COLO668 (cell line): Measurements from ENCODE around the gene MXRA8.

Experiments
- DNase-seq: peaks from one replicate; lab custom pipeline; 2025; ENCODE audit not compliant: unreplicated experiment; lab: John Stamatoyannopoulos, UW

The MXRA8 gene

GRCh38 chr1:1337793-1338147 is 20.6 kb downstream of the MXRA8 start:
- DNase-seq = peak; percentile 76

GRCh38 chr1:1336931-1337792 is 21.2 kb downstream of the MXRA8 start:
- DNase-seq = peak; percentile 46

- DNase-seq = no peak
Observed at GRCh38 chr1:1336446-1336845, 21.9 kb downstream of the MXRA8 start.

GRCh38 chr1:1335792-1336248 is 22.5 kb downstream of the MXRA8 start:
- no peak for DNase-seq

GRCh38 chr1:1335283-1335682 is 23.1 kb downstream of the MXRA8 start:
- no peak for DNase-seq

- no peak for DNase-seq
Observed at GRCh38 chr1:1334835-1335234, 23.5 kb downstream of the MXRA8 start.

- DNase-seq = no peak
Observed at GRCh38 chr1:1333551-1334241, 24.7 kb downstream of the MXRA8 start.

- DNase-seq = peak; percentile 67
Observed at GRCh38 chr1:1332774-1333480, 25.4 kb downstream of the MXRA8 start.

GRCh38 chr1:1332031-1332755 is 26.2 kb downstream of the MXRA8 start:
- peak; percentile 83 for DNase-seq

- peak; percentile 97 for DNase-seq
Observed at GRCh38 chr1:1331068-1331965, 27.0 kb downstream of the MXRA8 start, which contains the start of gene TAS1R3. Gene TAS1R3, plus strand, starts transcription at chr1:1331280. Its CDS starts 66 bp downstream, at chr1:1331346.

- peak; percentile 90 for DNase-seq
Observed at GRCh38 chr1:1330366-1331067, 27.8 kb downstream of the MXRA8 start.

- DNase-seq = no peak
Observed at GRCh38 chr1:1329304-1330210, 28.8 kb downstream of the MXRA8 start.

GRCh38 chr1:1328254-1328653 is 30.1 kb downstream of the MXRA8 start:
- no peak for DNase-seq

GRCh38 chr1:1327291-1327690 is 31.1 kb downstream of the MXRA8 start:
- DNase-seq = no peak

- no peak for DNase-seq
Observed at GRCh38 chr1:1326075-1326605, 32.2 kb downstream of the MXRA8 start.

- DNase-seq = peak; percentile 92
Observed at GRCh38 chr1:1325288-1326074, 32.9 kb downstream of the MXRA8 start.
